Measurements from ENCODE around the gene VSTM4.

DNA sequence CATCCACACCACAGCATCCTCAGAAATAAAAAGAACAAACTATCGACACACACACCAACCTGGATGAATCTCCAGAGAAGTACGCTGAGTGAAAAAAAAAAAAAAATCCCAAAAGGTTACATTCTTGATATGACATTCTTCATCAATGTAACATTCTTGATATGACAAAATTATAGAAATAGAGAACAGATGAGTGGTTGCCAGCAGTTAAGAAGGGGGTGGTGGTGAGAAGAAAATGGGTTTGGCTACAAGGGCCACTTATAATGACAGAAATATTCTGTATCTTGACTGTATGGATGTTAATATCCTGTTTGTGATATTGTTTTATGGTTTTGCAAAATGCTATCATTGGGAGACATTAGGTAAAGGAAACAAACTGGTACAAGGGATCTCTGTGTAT lies 36.9 kb downstream of the VSTM4 start:
- no peak for TF ChIP-seq RAD21 (IDR thresholded peaks at IDR 0.05; ENCODE audit: low read depth)
- TF ChIP-seq, protein P1, sequence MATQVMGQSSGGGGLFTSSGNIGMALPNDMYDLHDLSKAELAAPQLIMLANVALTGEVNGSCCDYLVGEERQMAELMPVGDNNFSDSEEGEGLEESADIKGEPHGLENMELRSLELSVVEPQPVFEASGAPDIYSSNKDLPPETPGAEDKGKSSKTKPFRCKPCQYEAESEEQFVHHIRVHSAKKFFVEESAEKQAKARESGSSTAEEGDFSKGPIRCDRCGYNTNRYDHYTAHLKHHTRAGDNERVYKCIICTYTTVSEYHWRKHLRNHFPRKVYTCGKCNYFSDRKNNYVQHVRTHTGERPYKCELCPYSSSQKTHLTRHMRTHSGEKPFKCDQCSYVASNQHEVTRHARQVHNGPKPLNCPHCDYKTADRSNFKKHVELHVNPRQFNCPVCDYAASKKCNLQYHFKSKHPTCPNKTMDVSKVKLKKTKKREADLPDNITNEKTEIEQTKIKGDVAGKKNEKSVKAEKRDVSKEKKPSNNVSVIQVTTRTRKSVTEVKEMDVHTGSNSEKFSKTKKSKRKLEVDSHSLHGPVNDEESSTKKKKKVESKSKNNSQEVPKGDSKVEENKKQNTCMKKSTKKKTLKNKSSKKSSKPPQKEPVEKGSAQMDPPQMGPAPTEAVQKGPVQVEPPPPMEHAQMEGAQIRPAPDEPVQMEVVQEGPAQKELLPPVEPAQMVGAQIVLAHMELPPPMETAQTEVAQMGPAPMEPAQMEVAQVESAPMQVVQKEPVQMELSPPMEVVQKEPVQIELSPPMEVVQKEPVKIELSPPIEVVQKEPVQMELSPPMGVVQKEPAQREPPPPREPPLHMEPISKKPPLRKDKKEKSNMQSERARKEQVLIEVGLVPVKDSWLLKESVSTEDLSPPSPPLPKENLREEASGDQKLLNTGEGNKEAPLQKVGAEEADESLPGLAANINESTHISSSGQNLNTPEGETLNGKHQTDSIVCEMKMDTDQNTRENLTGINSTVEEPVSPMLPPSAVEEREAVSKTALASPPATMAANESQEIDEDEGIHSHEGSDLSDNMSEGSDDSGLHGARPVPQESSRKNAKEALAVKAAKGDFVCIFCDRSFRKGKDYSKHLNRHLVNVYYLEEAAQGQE (IDR thresholded peaks at IDR 0.05; ENCODE audit: low read depth), result no peak
- no peak for TF ChIP-seq TAF1 (IDR thresholded peaks at IDR 0.05; ENCODE audit: low read depth)
- TF ChIP-seq CEBPB (IDR thresholded peaks at IDR 0.05), result no peak
- TF ChIP-seq YY1 (IDR thresholded peaks at IDR 0.05; ENCODE audit: low read depth), result no peak
- TF ChIP-seq, protein P2, sequence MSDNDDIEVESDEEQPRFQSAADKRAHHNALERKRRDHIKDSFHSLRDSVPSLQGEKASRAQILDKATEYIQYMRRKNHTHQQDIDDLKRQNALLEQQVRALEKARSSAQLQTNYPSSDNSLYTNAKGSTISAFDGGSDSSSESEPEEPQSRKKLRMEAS (IDR thresholded peaks at IDR 0.05), result no peak
- no peak for TF ChIP-seq EP300 (IDR thresholded peaks at IDR 0.05; ENCODE audit: borderline replicate concordance)
- no peak for TF ChIP-seq FOXM1 (IDR thresholded peaks at IDR 0.05; ENCODE audit: borderline replicate concordance, low read depth)

Measured in Ishikawa (cell line).